Small intestine (tissue), 7 donors: ENCODE data around the gene DDR2. TPM values are rescaled to one million over a fixed set of nuclear protein-coding genes. Genes with fewer than 3 reads are reported as not detected.
"Not testable (repeated sequence)": the region's sequence is repeated elsewhere in the genome, so short reads cannot be mapped to it uniquely, and the experiment has no call there.

Source experiments
- DNase-seq, 2 donors: peaks; one replicate each; pipeline versions ENCODE4 v3.0.0 to v3.0.0-alpha.2; 2013
- FAIRE-seq: peaks from 2 replicates; lab custom pipeline; 2012; peaks lifted over from hg19 to GRCh38; lab: Jason Lieb, UNC
- H3K27ac ChIP-seq, 3 donors: one replicate each; pipeline ENCODE4 v1.5.1; 2013; ENCODE audit warnings: low read length in 2 of 3, mild to moderate bottlenecking in 2 of 3, control low read depth in 1 of 3, inconsistent platforms in 1 of 3, low read depth in 1 of 3, moderate library complexity in 1 of 3
- H3K27me3 ChIP-seq, 3 donors: one replicate each; pipeline ENCODE4 v1.6.1; 2013; ENCODE audit warnings: low read length in 3 of 3, inconsistent platforms in 1 of 3; ENCODE audit not compliant: control insufficient read depth in 3 of 3, insufficient read depth in 3 of 3
- H3K36me3 ChIP-seq, 3 donors: one replicate each; pipeline ENCODE4 v1.6.1; 2013; ENCODE audit warnings: low read length in 3 of 3, inconsistent platforms in 1 of 3, low read depth in 1 of 3, mild to moderate bottlenecking in 1 of 3, moderate library complexity in 1 of 3; ENCODE audit not compliant: control insufficient read depth in 3 of 3, insufficient read depth in 2 of 3
- H3K4me1 ChIP-seq, 3 donors: one replicate each; pipeline ENCODE4 v1.6.1; 2013; ENCODE audit warnings: low read length in 2 of 3, inconsistent platforms in 1 of 3, low read depth in 1 of 3, mild to moderate bottlenecking in 1 of 3, moderate library complexity in 1 of 3; ENCODE audit not compliant: control insufficient read depth in 3 of 3, insufficient read depth in 2 of 3
- H3K4me3 ChIP-seq, 3 donors: one replicate each; pipeline ENCODE4 v1.5.1; 2013; ENCODE audit warnings: low read length in 3 of 3, control low read depth in 1 of 3, inconsistent platforms in 1 of 3, low read depth in 1 of 3, mild to moderate bottlenecking in 1 of 3, moderate library complexity in 1 of 3
- H3K9me3 ChIP-seq, 2 donors: one replicate each; pipeline ENCODE4 v1.6.1; 2013; ENCODE audit warnings: low read depth in 1 of 2, low read length in 1 of 2; ENCODE audit not compliant: control insufficient read depth in 2 of 2, insufficient read depth in 1 of 2
- WGBS, 3 donors: extraction: QIAGEN DNeasy Blood & Tissue Kit; methylation state at CpG; one replicate each; pipeline ENCODE4 v1.1.7; 2013; 5-methylcytosine and 5-hydroxymethylcytosine counted together
- polyA plus RNA-seq, 4 donors: library from polyadenylated mRNA; stranded (reverse) in 3 of 4; unstranded in 1 of 4; fragments of 200-250 nt in 3 of 4; fragments of 120-200 nt in 1 of 4; gene quantifications; one replicate each; pipeline versions ENCODE4 v1.2.1 to v1.2.3, GENCODE V29; 2013
- donor health status: healthy with polysubstance abuse.
- donor health status: control.
- donor health status: control.
- donor health status: Bipolar disorder and iron deficiency.
- donor health status: healthy.

The DDR2 gene
- polyA plus RNA-seq, 4 donors, result 0.89 to 11.1 (median 5.3) TPM

GRCh38 chr1:162756523-162756922 lies 124.3 kb downstream of the DDR2 start:
- Histone ChIP-seq H3K27me3 (no peaks in the 10 kb centered on the region), H3K4me3 (no peak overlapping the region), H3K27ac (no peak overlapping the region), H3K36me3 (peaks cover 0 to 2% (median 0%) of the 10 kb centered on the region in 3 donors), H3K9me3 (no peaks in the 10 kb centered on the region), H3K4me1 (no peaks in the 10 kb centered on the region)
- FAIRE-seq (no peak), DNase-seq (peak in 1 of 2 donors; percentile 14)
- 83 to 90% (median 90%) methylated on average over 5 of the region's 5 CpGs for WGBS, 3 donors

- no peaks in the 10 kb centered on the region for H3K4me1 ChIP-seq
- no peak for FAIRE-seq
- H3K36me3 ChIP-seq, result peaks cover 0 to 2% (median 0%) of the 10 kb centered on the region in 3 donors
- no peak overlapping the region for H3K4me3 ChIP-seq
- H3K9me3 ChIP-seq, result no peaks in the 10 kb centered on the region
- H3K27me3 ChIP-seq, result no peaks in the 10 kb centered on the region
- H3K27ac ChIP-seq, result no peak overlapping the region
- no peak for DNase-seq
- WGBS, 3 donors, result 31 to 53% (median 33%) methylated on average over 1 of the region's 1 CpG
These were observed 125.2 kb downstream of the DDR2 start for GRCh38 chr1:162757476-162757875.

GRCh38 chr1:162765788-162766187 lies 133.5 kb downstream of the DDR2 start:
- FAIRE-seq (no peak), DNase-seq (no peak)
- no peaks in the 10 kb centered on the region for H3K36me3 ChIP-seq
- H3K4me1 ChIP-seq, result no peaks in the 10 kb centered on the region
- H3K4me3 ChIP-seq, result no peak overlapping the region
- no peak overlapping the region for H3K27ac ChIP-seq
- 58 to 83% (median 74%) methylated on average over 1 of the region's 1 CpG for WGBS, 3 donors
- H3K27me3 ChIP-seq, result no peaks in the 10 kb centered on the region
- no peaks in the 10 kb centered on the region for H3K9me3 ChIP-seq

GRCh38 chr1:162772571-162773154 lies 140.4 kb downstream of the DDR2 start:
- Histone ChIP-seq H3K27ac (no peak overlapping the region), H3K4me1 (no peaks in the 10 kb centered on the region), H3K27me3 (no peaks in the 10 kb centered on the region), H3K4me3 (no peak overlapping the region), H3K9me3 (no peaks in the 10 kb centered on the region), H3K36me3 (peaks cover 0 to 2% (median 0%) of the 10 kb centered on the region in 3 donors)
- no peak for FAIRE-seq
- 82 to 87% (median 84%) methylated on average over 4 of the region's 4 CpGs for WGBS, 3 donors
- no peak for DNase-seq

GRCh38 chr1:162774007-162774406 lies 141.7 kb downstream of the DDR2 start:
- Histone ChIP-seq H3K9me3 (no peaks in the 10 kb centered on the region), H3K27me3 (no peaks in the 10 kb centered on the region), H3K36me3 (peaks cover 0 to 2% (median 0%) of the 10 kb centered on the region in 3 donors), H3K4me3 (no peak overlapping the region), H3K27ac (no peak overlapping the region), H3K4me1 (no peaks in the 10 kb centered on the region)
- DNase-seq (no peak), FAIRE-seq (no peak)

- Histone ChIP-seq H3K27me3 (no peaks in the 10 kb centered on the region), H3K9me3 (no peaks in the 10 kb centered on the region), H3K4me1 (no peaks in the 10 kb centered on the region), H3K27ac (no peak overlapping the region), H3K4me3 (no peak overlapping the region), H3K36me3 (no peaks in the 10 kb centered on the region)
- 90 to 100% (median 95%) methylated on average over 1 of the region's 1 CpG for WGBS, 3 donors
- no peak for FAIRE-seq
- DNase-seq, result no peak
These were observed 146.8 kb downstream of the DDR2 start for GRCh38 chr1:162779043-162779442.

- Histone ChIP-seq H3K4me3 (no peak overlapping the region), H3K27me3 (no peaks in the 10 kb centered on the region), H3K4me1 (no peaks in the 10 kb centered on the region), H3K36me3 (no peaks in the 10 kb centered on the region), H3K27ac (no peak overlapping the region), H3K9me3 (no peaks in the 10 kb centered on the region)
- DNase-seq, result no peak
- no peak for FAIRE-seq
These were observed 150.4 kb downstream of the DDR2 start for GRCh38 chr1:162782671-162783070.

GRCh38 chr1:162784926-162785325 lies 152.7 kb downstream of the DDR2 start:
- not testable (repeated sequence) for H3K27me3 ChIP-seq, H3K27ac ChIP-seq, H3K4me3 ChIP-seq, H3K4me1 ChIP-seq, H3K36me3 ChIP-seq, H3K9me3 ChIP-seq, DNase-seq, FAIRE-seq
- WGBS, 3 donors, result 94% methylated on average over 1 of the region's 1 CpG; no CpG with 5 or more reads in 2 of the 3 donors

- 76 to 81% (median 80%) methylated on average over 1 of the region's 1 CpG for WGBS, 3 donors
- peak overlapping the region in 1 of 3 donors; percentile 20 for H3K27ac ChIP-seq
These were observed 156.5 kb downstream of the DDR2 start for GRCh38 chr1:162788783-162789182.

More at GRCh38 chr1:162788783-162789182, 156.5 kb downstream of the DDR2 start:
- not testable (repeated sequence) for H3K27me3 ChIP-seq, H3K4me3 ChIP-seq, H3K9me3 ChIP-seq, FAIRE-seq, H3K36me3 ChIP-seq, H3K4me1 ChIP-seq
- DNase-seq, result peak; percentile 67 to 68
